DMS114 treated with DMSO at 0.1 percent for 48 hours (cell line): ENCODE measurements around the gene FER.

ENCODE experiments used
- DNase-seq: peaks from one replicate; lab custom pipeline; 2025; ENCODE audit not compliant: unreplicated experiment; lab: John Stamatoyannopoulos, UW

FER gene

DNA sequence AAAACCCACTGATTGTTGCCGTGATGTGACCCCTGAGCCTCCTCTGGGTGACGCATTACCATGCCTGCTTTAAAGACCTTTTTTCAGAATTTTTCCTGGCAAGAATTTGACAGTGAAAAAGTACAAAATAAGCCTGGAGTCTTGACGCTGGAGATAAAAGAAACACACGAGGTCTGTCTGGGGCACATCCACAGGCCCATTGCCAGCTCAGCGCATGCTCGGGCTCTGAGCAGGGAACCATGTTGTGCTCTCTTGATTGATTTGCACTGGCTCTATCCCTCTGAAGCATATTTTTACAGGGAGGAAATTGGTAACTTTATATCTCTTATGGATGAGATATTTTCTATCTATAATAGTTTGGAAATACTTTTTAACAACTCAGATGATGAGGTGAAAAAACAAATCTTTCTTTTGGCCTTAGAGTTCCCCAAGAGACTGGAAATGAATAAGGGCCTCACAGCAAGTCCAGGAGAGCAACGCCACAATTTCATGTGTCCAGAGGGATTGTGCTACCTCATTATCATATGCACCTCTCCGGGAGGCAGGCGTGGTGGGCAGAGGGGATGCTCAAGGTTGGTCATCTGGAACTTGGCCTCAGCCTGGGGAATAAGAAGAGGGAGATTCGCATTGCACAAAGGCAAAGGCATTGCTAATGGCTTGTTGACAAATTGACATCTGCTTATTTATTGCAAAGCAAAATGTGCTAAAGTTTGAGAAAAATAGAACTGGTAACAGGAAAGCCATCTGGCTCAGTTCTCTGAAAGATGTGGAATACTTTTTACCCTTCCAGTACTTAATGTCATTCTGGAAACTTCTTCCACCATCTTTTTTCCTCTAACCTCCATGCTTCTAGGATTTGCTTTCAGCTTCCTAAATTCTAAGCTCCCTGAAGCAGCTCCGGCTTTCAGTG, 478.3 kb downstream of the FER start:
- DNase-seq, result no peak

DNA sequence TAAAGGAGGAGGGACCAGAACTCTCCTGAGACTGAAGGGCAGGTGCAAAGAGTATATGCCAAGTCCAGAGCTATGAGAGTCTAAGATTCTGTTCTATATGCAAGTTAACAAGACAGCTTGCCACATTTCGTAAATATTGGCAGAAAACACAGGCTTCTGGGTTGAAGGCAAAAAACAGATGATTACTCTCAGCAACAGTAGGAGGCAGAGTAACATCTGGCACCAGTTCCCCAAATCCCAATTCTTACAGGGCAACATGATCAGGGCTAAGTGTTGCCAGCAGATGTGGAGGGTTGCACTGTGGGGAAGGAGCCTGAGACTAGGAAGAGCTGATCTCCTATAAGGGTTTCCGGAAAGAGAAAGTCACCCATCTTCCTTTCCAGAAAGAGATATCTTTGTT, 482.7 kb downstream of the FER start:
- no peak for DNase-seq

DNA sequence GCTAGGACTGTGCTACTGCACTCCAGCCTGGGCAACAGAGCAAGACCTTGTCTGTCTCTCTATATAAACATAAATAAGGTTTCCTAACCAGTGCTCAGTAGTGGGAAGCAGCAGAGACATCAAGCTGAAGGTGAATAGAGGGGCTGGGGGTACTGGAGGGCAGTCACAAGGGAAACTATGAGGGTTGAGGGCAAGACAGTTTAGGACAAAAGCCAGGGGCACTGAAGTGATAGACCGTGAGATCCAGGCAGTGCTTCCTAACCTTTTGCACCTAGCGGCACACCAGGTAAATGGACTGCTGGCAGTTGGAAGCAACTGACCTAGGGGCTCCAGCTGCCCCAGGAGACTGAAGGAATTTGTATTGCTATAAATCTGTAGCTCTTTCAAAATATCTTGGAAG, 483.6 kb downstream of the FER start:
- no peak for DNase-seq

DNA sequence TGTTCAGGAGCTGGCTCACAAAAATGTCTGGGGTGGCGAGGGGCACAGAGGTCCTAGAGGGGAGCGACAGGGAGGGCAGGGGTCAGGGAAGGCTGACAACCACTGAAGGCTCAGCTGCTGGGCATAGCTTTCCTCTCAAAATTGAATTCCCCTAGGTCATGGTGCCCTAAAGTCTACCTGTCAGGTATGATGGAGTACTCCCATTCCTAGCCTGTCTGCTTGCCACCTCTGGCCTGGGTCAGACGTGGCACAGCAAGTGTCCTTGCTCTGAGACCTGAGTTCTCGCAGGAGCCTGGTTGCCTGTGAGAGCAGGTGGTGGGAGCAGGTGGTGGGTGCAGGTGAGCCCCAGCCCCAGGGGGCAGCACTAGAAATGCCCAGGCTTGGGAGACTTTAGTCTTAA, 486.7 kb downstream of the FER start:
- no peak for DNase-seq

DNA sequence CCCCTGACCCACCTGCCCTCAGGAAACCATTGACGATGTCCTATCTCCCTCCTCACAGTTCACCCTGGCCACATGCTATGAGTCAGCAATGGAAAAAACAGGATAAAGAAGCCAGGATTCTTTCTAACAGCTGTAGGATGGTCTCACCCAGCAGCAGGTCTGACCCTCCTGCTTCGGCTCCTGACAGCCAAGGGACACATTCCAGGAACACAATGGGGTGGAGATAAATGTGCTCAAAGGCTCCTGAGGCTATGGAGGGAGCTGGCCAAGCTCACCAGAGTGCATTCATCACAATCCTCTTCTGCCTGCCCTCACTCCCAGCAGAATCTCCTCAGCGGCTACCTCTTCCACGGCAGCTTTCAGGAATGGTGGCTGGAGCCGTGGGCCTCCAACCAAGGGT, 491.8 kb downstream of the FER start:
- DNase-seq, result no peak

DNA sequence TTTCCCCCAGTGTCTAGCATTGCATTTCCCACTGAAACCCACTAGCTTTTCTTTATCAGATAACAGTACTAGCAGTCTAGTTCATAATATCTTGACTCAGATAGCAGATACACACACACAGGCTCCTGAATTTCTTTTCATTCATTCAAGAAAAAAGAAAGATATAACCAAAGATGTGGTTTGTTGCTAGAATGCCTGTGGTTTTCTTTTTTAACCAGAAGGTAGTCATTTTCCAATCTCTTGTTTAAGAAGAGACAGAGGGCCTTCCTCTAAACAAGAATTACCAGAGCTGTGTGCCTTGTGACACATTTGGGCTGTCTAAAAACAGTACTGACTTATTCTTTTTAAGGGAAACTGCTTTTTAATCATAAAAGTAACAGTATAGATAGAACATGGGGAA, 494.8 kb downstream of the FER start:
- DNase-seq, result no peak

DNA sequence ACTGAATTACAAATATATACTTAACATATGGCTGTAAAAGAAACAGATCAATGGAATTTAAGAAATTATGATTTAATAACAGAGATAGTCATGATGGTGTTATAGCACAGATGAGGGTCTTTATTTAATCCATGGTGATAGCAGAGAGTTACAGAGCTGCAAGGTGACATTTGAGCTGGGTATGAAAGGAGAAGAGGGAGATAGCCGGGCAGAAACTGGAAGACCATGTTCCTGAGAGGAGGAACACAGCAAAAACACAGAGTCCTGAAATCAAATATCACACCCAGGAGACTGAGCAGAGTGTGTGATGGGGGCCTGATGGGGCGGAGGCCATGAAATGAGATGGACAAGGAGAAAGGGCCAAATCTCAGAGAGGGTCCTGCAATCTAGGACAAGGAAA, 498.7 kb downstream of the FER start:
- no peak for DNase-seq
